GM21723 (cell line): ENCODE data around the gene HLF.

ENCODE experiments used
- ATAC-seq: cut with Tn5 transposase; IDR thresholded peaks from one replicate; pipeline ENCODE4 v1.9.1; 2021; ENCODE audit warnings: mild to moderate bottlenecking, moderate library complexity; ENCODE audit not compliant: unreplicated experiment

Gene HLF

GRCh38 chr17:55249861-55250260 is 14.9 kb upstream of the HLF start:
- ATAC-seq, result no peak

- no peak for ATAC-seq
Observed at GRCh38 chr17:55254375-55254774, 10.4 kb upstream of the HLF start.

GRCh38 chr17:55258578-55259135 is 6.1 kb upstream of the HLF start:
- ATAC-seq, result no peak

- no peak for ATAC-seq
Observed at GRCh38 chr17:55259684-55260111, 5.1 kb upstream of the HLF start.

- no peak for ATAC-seq
Observed at GRCh38 chr17:55261311-55261710, 3.4 kb upstream of the HLF start.

GRCh38 chr17:55263569-55264277 is 1.0 kb upstream of the HLF start:
- ATAC-seq, result no peak

GRCh38 chr17:55264278-55264644 is 499 bp upstream of the HLF start:
- ATAC-seq, result no peak

GRCh38 chr17:55265311-55266021 is 706 bp downstream of the HLF start:
- ATAC-seq, result no peak

DNA sequence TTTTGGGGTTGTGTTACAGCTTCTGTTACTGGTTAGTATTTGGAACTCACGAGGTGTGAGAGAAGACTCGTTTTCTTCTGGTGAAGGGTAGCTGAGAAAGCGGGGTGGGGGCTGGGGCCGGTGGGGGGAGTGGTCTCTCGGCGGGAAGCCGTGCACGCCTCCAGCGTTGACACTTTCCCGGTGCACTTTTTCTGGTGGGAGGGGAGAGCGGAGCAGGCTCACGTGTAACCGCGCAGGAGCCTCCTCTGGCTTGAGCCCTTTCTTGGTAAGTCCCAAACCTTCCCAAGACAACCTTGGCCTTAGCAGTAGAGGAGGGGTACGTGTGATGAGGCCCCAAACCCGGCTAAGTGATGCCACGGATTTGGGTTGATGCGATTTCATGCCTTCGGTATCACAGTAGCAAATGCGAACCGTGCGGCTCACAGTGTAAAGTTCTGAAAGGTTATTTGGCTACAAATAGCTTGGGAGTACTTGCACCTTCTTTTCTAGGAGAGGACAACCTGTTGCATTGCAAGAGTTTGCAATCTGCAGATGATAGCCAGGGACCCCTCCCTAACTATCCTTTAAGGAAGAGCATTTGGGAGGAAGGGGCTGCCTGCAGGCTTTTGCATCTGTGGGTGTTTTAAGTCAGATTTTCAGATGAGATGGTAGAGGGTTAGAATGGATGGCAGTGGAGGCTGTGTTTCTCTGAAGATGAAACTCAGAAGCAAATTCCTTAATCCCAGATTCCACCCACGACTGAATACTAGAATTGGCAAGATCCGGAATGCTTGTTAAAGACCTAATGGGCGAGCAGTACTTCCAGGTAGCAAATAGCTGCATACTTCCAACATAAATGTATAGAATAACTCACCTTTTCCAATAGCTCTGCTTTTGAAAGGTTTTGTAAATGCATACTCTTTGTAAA is 1.5 kb downstream of the HLF start:
- no peak for ATAC-seq

GRCh38 chr17:55266958-55267688 is 2.4 kb downstream of the HLF start:
- no peak for ATAC-seq

DNA sequence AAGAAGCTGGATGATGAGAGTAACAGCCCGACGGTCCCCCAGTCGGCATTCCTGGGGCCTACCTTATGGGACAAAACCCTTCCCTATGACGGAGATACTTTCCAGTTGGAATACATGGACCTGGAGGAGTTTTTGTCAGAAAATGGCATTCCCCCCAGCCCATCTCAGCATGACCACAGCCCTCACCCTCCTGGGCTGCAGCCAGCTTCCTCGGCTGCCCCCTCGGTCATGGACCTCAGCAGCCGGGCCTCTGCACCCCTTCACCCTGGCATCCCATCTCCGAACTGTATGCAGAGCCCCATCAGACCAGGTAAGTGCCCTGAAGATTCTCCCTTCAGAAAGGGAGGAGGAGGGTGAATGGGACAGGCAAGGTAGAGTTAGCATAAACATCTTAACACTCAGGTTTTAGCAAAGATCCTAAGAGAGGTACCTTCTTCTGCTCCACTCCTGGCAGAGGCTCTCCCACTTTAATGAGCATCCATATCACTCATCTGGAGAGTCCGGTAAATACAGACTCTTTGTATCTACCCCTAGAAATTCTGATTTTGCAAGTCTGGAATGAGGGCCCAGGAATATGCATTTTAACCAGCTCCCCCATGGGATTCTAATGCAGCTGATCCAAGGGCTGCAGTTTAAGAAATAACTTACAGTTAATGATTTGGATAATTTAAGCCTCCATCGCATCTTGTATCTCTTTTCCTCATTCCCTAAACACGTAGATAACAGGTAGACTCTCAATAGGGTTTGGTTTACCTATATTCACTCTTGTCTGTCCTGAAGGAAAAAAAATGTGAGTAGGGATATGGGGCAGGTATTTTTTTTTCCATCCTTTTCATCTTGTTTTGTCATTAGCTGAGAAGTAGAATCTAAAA is 3.3 kb downstream of the HLF start:
- no peak for ATAC-seq

GRCh38 chr17:55268649-55269480 is 4.1 kb downstream of the HLF start:
- no peak for ATAC-seq

- no peak for ATAC-seq
Observed at GRCh38 chr17:55269894-55270293, 5.1 kb downstream of the HLF start.

DNA sequence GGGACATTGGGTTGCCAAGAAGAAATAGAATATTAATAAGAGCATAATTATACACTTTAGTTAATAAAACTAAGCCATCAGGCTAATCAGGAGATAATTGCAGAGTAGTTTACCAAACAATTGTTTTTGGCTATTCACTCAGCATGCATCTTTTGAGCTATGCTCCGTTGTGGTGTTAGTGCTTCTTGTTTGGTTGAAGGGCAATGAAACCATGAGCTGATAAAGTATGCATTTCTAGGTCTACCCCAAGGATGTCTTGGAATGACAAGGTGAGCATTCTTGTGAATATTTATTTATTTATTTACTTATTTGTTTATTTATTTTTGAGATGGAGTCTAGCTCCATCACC is 6.4 kb downstream of the HLF start:
- no peak for ATAC-seq

GRCh38 chr17:55271958-55272710 is 7.4 kb downstream of the HLF start:
- no peak for ATAC-seq

- ATAC-seq, result no peak
Observed at GRCh38 chr17:55272711-55273578, 8.2 kb downstream of the HLF start.
